Keratinocyte (primary cell): ENCODE data around the gene SINHCAF.

Experiments used
- EZH2 ChIP-seq: IDR thresholded peaks from one replicate; pipeline ENCODE4 v1.6.1; 2012; ENCODE audit warnings: inconsistent platforms, mild to moderate bottlenecking, low read length, moderate library complexity
- TF ChIP-seq, protein P1 (sequence below), 3 experiments: IDR thresholded peaks in 1 of 3; conservative IDR thresholded peaks in 1 of 3; optimal IDR thresholded peaks in 1 of 3; 2 replicates in 2 of 3; 3 replicates in 1 of 3; pipeline versions ENCODE3 to v1.5.1; 2011; ENCODE audit warnings: low read length in 3 of 3, mild to moderate bottlenecking in 3 of 3, moderate library complexity in 2 of 3, control low read depth in 1 of 3, inconsistent platforms in 1 of 3; ENCODE audit not compliant: insufficient read depth in 2 of 3; ENCODE audit errors: extremely low read depth in 1 of 3

DNA sequence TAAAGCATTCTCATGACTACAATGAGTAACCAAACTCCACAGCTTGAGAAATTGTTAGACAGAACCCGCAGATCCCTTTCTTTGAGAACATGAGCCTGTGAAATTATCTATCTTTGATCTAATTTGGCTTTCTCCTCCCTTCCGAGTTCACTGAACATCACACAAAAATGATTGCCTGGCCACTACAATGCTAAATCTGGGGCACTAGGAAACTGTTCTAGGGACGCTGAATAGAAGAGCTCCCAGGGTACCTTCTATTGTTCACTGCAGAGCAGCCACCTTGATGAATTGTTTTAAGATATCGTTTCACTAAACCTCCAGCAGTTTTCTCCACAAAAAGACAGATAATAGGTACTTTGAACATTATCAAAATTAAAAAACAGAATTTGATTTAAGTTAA, 47.5 kb downstream of the SINHCAF start:
- TF ChIP-seq, protein P1, sequence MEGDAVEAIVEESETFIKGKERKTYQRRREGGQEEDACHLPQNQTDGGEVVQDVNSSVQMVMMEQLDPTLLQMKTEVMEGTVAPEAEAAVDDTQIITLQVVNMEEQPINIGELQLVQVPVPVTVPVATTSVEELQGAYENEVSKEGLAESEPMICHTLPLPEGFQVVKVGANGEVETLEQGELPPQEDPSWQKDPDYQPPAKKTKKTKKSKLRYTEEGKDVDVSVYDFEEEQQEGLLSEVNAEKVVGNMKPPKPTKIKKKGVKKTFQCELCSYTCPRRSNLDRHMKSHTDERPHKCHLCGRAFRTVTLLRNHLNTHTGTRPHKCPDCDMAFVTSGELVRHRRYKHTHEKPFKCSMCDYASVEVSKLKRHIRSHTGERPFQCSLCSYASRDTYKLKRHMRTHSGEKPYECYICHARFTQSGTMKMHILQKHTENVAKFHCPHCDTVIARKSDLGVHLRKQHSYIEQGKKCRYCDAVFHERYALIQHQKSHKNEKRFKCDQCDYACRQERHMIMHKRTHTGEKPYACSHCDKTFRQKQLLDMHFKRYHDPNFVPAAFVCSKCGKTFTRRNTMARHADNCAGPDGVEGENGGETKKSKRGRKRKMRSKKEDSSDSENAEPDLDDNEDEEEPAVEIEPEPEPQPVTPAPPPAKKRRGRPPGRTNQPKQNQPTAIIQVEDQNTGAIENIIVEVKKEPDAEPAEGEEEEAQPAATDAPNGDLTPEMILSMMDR (optimal IDR thresholded peaks at IDR 0.05 in 1 of 3, IDR thresholded peaks at IDR 0.05 in 1 of 3, conservative IDR thresholded peaks at IDR 0.05 in 1 of 3; ENCODE audit: extremely low read depth in 1 of 3, insufficient read depth in 2 of 3, low read length in 3 of 3) = no peak
- no peak for TF ChIP-seq EZH2
